ENCODE data around the gene PFDN6.

The PFDN6 gene

DNA sequence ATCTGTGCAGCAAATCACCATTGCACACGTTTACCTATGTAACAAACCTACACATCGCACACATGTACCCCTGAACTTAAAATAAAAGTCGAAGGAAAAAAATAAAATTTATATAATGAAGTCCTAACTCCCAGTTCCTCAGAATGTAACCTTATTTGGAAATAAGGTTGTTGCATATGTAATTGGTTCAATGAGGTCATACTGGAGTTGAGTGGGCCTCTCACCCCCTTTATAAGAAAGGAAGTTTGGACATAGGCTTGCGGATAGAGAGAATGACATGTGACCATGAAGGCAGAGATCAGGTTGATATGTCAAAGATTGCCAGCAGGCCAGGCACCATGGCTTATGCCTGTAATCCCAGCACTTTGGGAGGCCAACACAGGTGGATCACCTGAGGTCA lies 44.3 kb downstream of the PFDN6 start:
- CTCF ChIA-PET, result no interaction called here
- POLR2A ChIA-PET, result no interaction called here
- TF ChIP-seq LEF1 (IDR thresholded peaks at IDR 0.05; ENCODE audit: borderline replicate concordance) (no peak), ZNF384 (IDR thresholded peaks at IDR 0.05) (no peak), ARNT (IDR thresholded peaks at IDR 0.05) (no peak), CTBP1 (IDR thresholded peaks at IDR 0.05; ENCODE audit: borderline replicate concordance) (no peak), BHLHE40 (IDR thresholded peaks at IDR 0.05; ENCODE audit: borderline replicate concordance) (no peak), TARDBP (IDR thresholded peaks at IDR 0.05) (no peak), HDGF (IDR thresholded peaks at IDR 0.05; ENCODE audit: borderline replicate concordance) (no peak), FOXM1 (IDR thresholded peaks at IDR 0.05; ENCODE audit: borderline replicate concordance) (no peak), ELF4 (IDR thresholded peaks at IDR 0.05) (no peak), SP1 (IDR thresholded peaks at IDR 0.05) (no peak), L3MBTL2 (conservative IDR thresholded peaks at IDR 0.05) (no peak), FOXA1 (IDR thresholded peaks at IDR 0.05) (no peak)
- TF ChIP-seq, protein P1, sequence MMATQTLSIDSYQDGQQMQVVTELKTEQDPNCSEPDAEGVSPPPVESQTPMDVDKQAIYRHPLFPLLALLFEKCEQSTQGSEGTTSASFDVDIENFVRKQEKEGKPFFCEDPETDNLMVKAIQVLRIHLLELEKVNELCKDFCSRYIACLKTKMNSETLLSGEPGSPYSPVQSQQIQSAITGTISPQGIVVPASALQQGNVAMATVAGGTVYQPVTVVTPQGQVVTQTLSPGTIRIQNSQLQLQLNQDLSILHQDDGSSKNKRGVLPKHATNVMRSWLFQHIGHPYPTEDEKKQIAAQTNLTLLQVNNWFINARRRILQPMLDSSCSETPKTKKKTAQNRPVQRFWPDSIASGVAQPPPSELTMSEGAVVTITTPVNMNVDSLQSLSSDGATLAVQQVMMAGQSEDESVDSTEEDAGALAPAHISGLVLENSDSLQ (IDR thresholded peaks at IDR 0.05), result no peak
- DNase-seq (ENCODE audit: extremely low spot score), result no peak

DNA sequence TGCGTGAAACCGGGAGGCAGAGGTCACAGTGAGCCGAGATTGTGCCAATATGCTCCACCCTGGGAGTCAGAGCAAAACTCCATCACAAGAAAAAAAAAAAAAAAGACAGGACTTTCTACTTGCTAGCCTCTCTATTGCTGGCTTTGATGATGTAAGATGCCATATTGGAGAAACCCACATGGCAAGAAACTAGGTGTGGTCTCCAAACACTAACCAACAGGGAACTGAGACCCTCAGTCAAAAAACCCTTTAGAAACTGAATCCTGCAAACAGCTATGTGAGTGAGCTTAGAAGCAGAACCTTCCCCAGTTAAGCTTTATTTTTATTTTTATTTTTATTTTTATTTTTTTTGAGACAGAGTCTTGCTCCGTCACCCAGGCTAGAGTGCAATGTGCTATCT lies 46.5 kb downstream of the PFDN6 start:
- ChIA-PET POLR2A (interaction anchor here (1.2 kb wide), 1 partner anchor 18 kb away, joined by 4 read pairs; the partner anchor contains the start of gene ZBTB22), CTCF (no interaction called here)
- no peak for DNase-seq (ENCODE audit: extremely low spot score)
- TF ChIP-seq LEF1 (IDR thresholded peaks at IDR 0.05; ENCODE audit: borderline replicate concordance), result no peak
- TF ChIP-seq SP1 (IDR thresholded peaks at IDR 0.05), result no peak
- TF ChIP-seq BHLHE40 (IDR thresholded peaks at IDR 0.05; ENCODE audit: borderline replicate concordance), result no peak
- TF ChIP-seq L3MBTL2 (conservative IDR thresholded peaks at IDR 0.05), result no peak
- TF ChIP-seq CTBP1 (IDR thresholded peaks at IDR 0.05; ENCODE audit: borderline replicate concordance), result no peak
- TF ChIP-seq ARNT (IDR thresholded peaks at IDR 0.05), result no peak
- TF ChIP-seq TARDBP (IDR thresholded peaks at IDR 0.05), result no peak
- TF ChIP-seq, protein P1 (IDR thresholded peaks at IDR 0.05), result no peak
- TF ChIP-seq ZNF384 (IDR thresholded peaks at IDR 0.05), result no peak

DNA sequence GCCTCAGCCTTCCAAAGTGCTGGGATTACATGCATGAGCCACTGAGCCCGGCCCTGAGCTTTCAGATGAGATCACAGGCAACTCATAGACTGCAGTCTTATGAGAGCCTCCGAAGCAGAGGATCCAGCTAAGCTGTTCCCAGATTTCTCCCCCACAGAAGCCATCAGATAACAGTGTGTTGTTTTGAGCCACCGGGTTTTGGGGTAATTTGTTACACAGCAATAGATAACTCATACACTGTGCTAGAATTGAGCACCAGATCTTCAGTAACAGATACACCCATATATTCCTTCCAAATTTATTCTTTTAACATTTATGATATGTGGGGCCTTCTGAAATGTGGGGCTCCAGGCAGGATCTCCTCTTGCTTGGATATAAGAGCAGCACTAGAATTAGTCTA lies 47.1 kb downstream of the PFDN6 start:
- no peak for TF ChIP-seq FOXK2 (IDR thresholded peaks at IDR 0.05)
- no peak for TF ChIP-seq L3MBTL2 (conservative IDR thresholded peaks at IDR 0.05)
- TF ChIP-seq HDGF (IDR thresholded peaks at IDR 0.05; ENCODE audit: borderline replicate concordance), result no peak
- TF ChIP-seq FOXM1 (IDR thresholded peaks at IDR 0.05; ENCODE audit: borderline replicate concordance), result no peak
- TF ChIP-seq ARNT (IDR thresholded peaks at IDR 0.05), result no peak
- TF ChIP-seq, protein P1 (IDR thresholded peaks at IDR 0.05), result no peak
- no peak for TF ChIP-seq SP1 (IDR thresholded peaks at IDR 0.05)
- POLR2A ChIA-PET, result no interaction called here
- no peak for DNase-seq (ENCODE audit: extremely low spot score)
- CTCF ChIA-PET, result no interaction called here

DNA sequence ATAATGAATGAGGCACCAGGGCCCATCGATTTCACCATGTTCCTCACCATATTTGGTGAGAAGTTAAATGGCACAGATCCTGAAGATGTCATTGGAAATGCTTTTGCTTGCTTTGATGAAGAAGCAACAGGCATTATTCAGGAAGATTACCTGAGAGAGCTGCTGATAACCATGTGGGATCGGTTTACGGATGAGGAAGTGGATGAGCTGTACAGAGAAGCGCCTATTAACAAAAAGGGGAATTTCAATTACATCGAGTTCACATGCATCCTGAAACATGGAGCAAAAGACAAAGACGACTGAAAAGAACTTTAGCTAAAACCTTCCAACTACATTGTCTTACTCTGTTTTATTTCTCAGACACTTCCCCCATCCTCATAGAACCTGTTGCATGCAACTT lies 49.8 kb downstream of the PFDN6 start:
- CTCF ChIA-PET, result no interaction called here
- DNase-seq (ENCODE audit: extremely low spot score), result no peak
- POLR2A ChIA-PET, result no interaction called here
- TF ChIP-seq ELF4 (IDR thresholded peaks at IDR 0.05) (no peak), HDGF (IDR thresholded peaks at IDR 0.05; ENCODE audit: borderline replicate concordance) (no peak), NFRKB (IDR thresholded peaks at IDR 0.05) (no peak), L3MBTL2 (conservative IDR thresholded peaks at IDR 0.05) (no peak), SP1 (IDR thresholded peaks at IDR 0.05) (no peak), TARDBP (IDR thresholded peaks at IDR 0.05) (no peak), SUZ12 (IDR thresholded peaks at IDR 0.05) (no peak), ARNT (IDR thresholded peaks at IDR 0.05) (no peak), FOXM1 (IDR thresholded peaks at IDR 0.05; ENCODE audit: borderline replicate concordance) (no peak), BHLHE40 (IDR thresholded peaks at IDR 0.05; ENCODE audit: borderline replicate concordance) (no peak), FOXK2 (IDR thresholded peaks at IDR 0.05) (no peak)
- TF ChIP-seq, protein P1 (IDR thresholded peaks at IDR 0.05), result no peak
